MM.1S (cell line): ENCODE measurements around the gene VWA7.
"Not testable (repeated sequence)": the region's sequence is repeated elsewhere in the genome, so short reads cannot be mapped to it uniquely, and the experiment has no call there.

Source experiments
- DNase-seq: peaks from one replicate; pipeline ENCODE4 v3.0.0-alpha.2; 2015
- H2AFZ ChIP-seq: fragments of 300-600 bp; sonication (generic); 2 replicates; pipeline ENCODE4 v1.6.0; 2016; ENCODE audit warnings: antibody characterized with exemption, low read length
- H3F3A ChIP-seq: fragments of 300-600 bp; sonication (generic); 2 replicates; pipeline ENCODE4 v1.6.1; 2016; ENCODE audit warnings: mild to moderate bottlenecking, antibody characterized with exemption, low read length, moderate library complexity, mixed read lengths; ENCODE audit not compliant: insufficient read depth
- H3K27ac ChIP-seq: fragments of 300-600 bp; sonication (generic); 2 replicates; pipeline ENCODE4 v1.5.1; 2016; ENCODE audit warnings: mild to moderate bottlenecking, low read length
- H3K27me3 ChIP-seq: fragments of 300-600 bp; sonication (generic); replicated peaks from 2 replicates; pipeline ENCODE4 v1.6.0; 2016; ENCODE audit warnings: low read length; ENCODE audit not compliant: insufficient read depth
- H3K36me3 ChIP-seq: fragments of 300-600 bp; sonication (generic); replicated peaks from 2 replicates; pipeline ENCODE4 v1.6.1; 2016; ENCODE audit warnings: mild to moderate bottlenecking, low read length, mixed read lengths; ENCODE audit not compliant: insufficient read depth
- H3K4me1 ChIP-seq: fragments of 300-600 bp; sonication (generic); 2 replicates; pipeline ENCODE4 v1.6.1; 2016; ENCODE audit warnings: low read length, mixed read lengths
- H3K4me2 ChIP-seq: fragments of 300-600 bp; sonication (generic); 2 replicates; pipeline ENCODE4 v1.6.0; 2016; ENCODE audit warnings: low read depth, low read length
- H3K4me3 ChIP-seq: fragments of 300-600 bp; sonication (generic); 2 replicates; pipeline ENCODE4 v1.5.1; 2016; ENCODE audit warnings: low read length, mixed read lengths
- H3K79me2 ChIP-seq: fragments of 300-600 bp; sonication (generic); 2 replicates; pipeline ENCODE4 v1.6.1; 2016; ENCODE audit warnings: mixed run types, low read length, mixed read lengths
- H3K9ac ChIP-seq: fragments of 300-600 bp; sonication (generic); 2 replicates; pipeline ENCODE4 v1.6.1; 2016; ENCODE audit warnings: low read length, mixed read lengths
- H3K9me2 ChIP-seq: fragments of 300-600 bp; sonication (generic); replicated peaks from 2 replicates; pipeline ENCODE4 v1.6.1; 2016; ENCODE audit warnings: mild to moderate bottlenecking, low read length, mixed read lengths; ENCODE audit not compliant: insufficient read depth
- H3K9me3 ChIP-seq: fragments of 300-600 bp; sonication (generic); replicated peaks from 2 replicates; pipeline ENCODE4 v1.6.1; 2016; ENCODE audit warnings: mild to moderate bottlenecking, low read length, mixed read lengths; ENCODE audit not compliant: insufficient read depth
- H4K20me1 ChIP-seq: fragments of 300-600 bp; sonication (generic); 2 replicates; pipeline ENCODE4 v1.6.1; 2016; ENCODE audit warnings: mild to moderate bottlenecking, low read length, moderate library complexity, mixed read lengths; ENCODE audit not compliant: insufficient read depth
- CTCF ChIP-seq: fragments of 300-600 bp; sonication (generic); IDR thresholded peaks from 2 replicates; pipeline ENCODE4 v1.5.1; 2016; ENCODE audit warnings: antibody characterized with exemption, low read length, mixed read lengths
- EZH2 ChIP-seq: fragments of 300-600 bp; sonication (generic); optimal IDR thresholded peaks from 2 replicates; pipeline ENCODE3; 2017; ENCODE audit warnings: low read depth, mild to moderate bottlenecking, antibody characterized with exemption, low read length, mixed read lengths
- EZH2phosphoT487 ChIP-seq: fragments of 300-600 bp; sonication (generic); IDR thresholded peaks from 2 replicates; pipeline ENCODE4 v1.6.1; 2018; ENCODE audit warnings: antibody characterized with exemption, low read length

The VWA7 gene

GRCh38 chr6:31814677-31815024, 37.5 kb upstream of the VWA7 start:
- H3K4me3 ChIP-seq: peak overlapping the region; percentile 48
- no peaks in the 10 kb centered on the region for H3K36me3 ChIP-seq
- H3K9me3 ChIP-seq: no peaks in the 10 kb centered on the region
- no peaks in the 10 kb centered on the region for H4K20me1 ChIP-seq
- no peak for DNase-seq
- H2AFZ ChIP-seq: peak overlapping the region; percentile 72
- peak overlapping the region; percentile 55; the same call in 1 of the 2 replicates for H3K4me2 ChIP-seq
- H3K27ac ChIP-seq: no peak overlapping the region
- no peaks in the 10 kb centered on the region for H3K27me3 ChIP-seq
- H3K9me2 ChIP-seq: no peaks in the 10 kb centered on the region
- TF ChIP-seq CTCF: no peak
- no peak for TF ChIP-seq EZH2
- TF ChIP-seq EZH2phosphoT487: no peak
- no peaks in the 10 kb centered on the region; the same call in 1 of the 2 replicates for H3F3A ChIP-seq
- 0 out of 2 replicates have a peak overlapping the region, but pooled peaks have one; percentile 21 for H3K9ac ChIP-seq
- no peaks in the 10 kb centered on the region for H3K79me2 ChIP-seq
- peaks cover 22% of the 10 kb centered on the region for H3K4me1 ChIP-seq

- H3F3A ChIP-seq: no peaks in the 10 kb centered on the region; the same call in 1 of the 2 replicates
- no peak overlapping the region for H2AFZ ChIP-seq
- TF ChIP-seq CTCF: no peak
- TF ChIP-seq EZH2phosphoT487: no peak
- no peak for TF ChIP-seq EZH2
- H3K36me3 ChIP-seq: no peaks in the 10 kb centered on the region
- peak overlapping the region; percentile 37; the same call in 1 of the 2 replicates for H3K4me2 ChIP-seq
- H3K4me3 ChIP-seq: no peak overlapping the region
- no peaks in the 10 kb centered on the region for H3K27me3 ChIP-seq
- no peak for DNase-seq
- H3K79me2 ChIP-seq: no peaks in the 10 kb centered on the region
- H3K9me3 ChIP-seq: no peaks in the 10 kb centered on the region
- H3K9ac ChIP-seq: no peak overlapping the region
- H4K20me1 ChIP-seq: no peaks in the 10 kb centered on the region
- no peak overlapping the region for H3K27ac ChIP-seq
- no peaks in the 10 kb centered on the region for H3K9me2 ChIP-seq
- H3K4me1 ChIP-seq: peaks cover 22% of the 10 kb centered on the region
Observed at GRCh38 chr6:31813465-31813849, 36.3 kb upstream of the VWA7 start.

GRCh38 chr6:31811645-31812044, 34.5 kb upstream of the VWA7 start:
- Histone ChIP-seq H3K9me3 (no peaks in the 10 kb centered on the region), H3K36me3 (no peaks in the 10 kb centered on the region), H3F3A (no peaks in the 10 kb centered on the region; the same call in 1 of the 2 replicates), H3K4me2 (peak overlapping the region; percentile 33; the same call in 1 of the 2 replicates), H3K4me3 (no peak overlapping the region), H2AFZ (no peak overlapping the region), H3K27me3 (no peaks in the 10 kb centered on the region), H3K79me2 (peaks cover under 1% of the 10 kb centered on the region; the same call in 1 of the 2 replicates), H3K9ac (no peak overlapping the region), H4K20me1 (no peaks in the 10 kb centered on the region), H3K9me2 (no peaks in the 10 kb centered on the region), H3K27ac (no peak overlapping the region), H3K4me1 (peaks cover 22% of the 10 kb centered on the region)
- TF ChIP-seq EZH2 (no peak), EZH2phosphoT487 (no peak), CTCF (no peak)
- DNase-seq: no peak

GRCh38 chr6:31808599-31808998, 31.5 kb upstream of the VWA7 start:
- DNase-seq, H3K4me2 ChIP-seq, H3K36me3 ChIP-seq, H2AFZ ChIP-seq, H3F3A ChIP-seq, H3K27ac ChIP-seq, H3K9me2 ChIP-seq, H3K9ac ChIP-seq, H4K20me1 ChIP-seq, H3K4me3 ChIP-seq, H3K9me3 ChIP-seq, H3K27me3 ChIP-seq: not testable (repeated sequence)
- Histone ChIP-seq H3K4me1 (peaks cover 23% of the 10 kb centered on the region), H3K79me2 (peaks cover 27% of the 10 kb centered on the region)
